ENCODE results near the gene CDKL5.

Gene CDKL5

DNA sequence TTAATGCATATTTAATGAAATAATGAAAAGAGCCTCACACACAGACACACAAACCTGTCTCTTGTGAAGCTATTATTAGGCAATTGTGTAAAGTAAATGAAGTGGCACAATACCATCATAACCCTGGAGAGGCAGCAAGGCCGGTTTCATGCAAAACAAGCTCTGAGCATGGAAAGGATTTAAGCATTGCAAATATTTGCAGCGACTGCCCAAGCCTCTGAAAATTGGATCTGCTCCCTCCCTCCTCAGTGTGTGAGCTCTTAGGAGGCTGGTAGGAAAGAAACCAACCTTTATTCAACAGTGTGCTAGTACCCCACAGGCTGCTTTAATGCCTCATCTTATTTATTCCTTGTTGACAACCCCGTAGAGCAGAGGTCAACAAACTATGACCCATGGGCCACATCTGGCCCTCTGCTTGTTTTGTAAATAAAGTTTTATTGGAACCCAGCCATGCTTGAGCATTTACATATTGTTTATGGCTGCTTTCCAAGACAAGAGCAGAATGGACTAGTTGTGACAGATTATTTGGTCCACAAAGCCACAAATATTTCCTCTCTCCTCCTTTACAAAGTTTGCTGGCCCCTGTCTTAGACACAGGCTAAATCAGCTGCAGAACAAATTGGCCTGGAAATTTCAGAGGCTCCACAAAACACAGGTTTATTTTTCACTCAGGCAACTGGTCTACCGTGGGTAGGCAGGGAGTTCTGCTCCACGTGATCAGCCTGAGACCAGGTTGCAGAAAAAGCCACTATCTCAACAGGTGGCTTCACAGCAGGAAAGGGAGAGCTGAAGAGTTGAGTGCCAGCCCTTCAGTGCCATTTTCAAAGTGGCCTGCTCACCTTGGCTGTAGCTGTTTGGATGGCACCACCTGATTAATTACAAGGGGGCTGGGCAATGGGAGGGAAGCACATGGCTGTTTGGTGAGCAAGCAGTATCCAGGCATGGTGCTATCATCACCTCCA is 229.7 kb downstream of the CDKL5 start:
- H3K4me3 ChIP-seq (ENCODE audit: low read depth, low read length): no peak overlapping the region
- no peak for DNase-seq (ENCODE audit: low read depth)
- TF ChIP-seq CTCF (IDR thresholded peaks at IDR 0.05; ENCODE audit: low read depth, low read length, missing control alignments): no peak

GRCh38 chrX:18661273-18661672 is 235.9 kb downstream of the CDKL5 start:
- H3K4me3 ChIP-seq (ENCODE audit: low read depth, low read length): no peak overlapping the region
- no peak for TF ChIP-seq CTCF (IDR thresholded peaks at IDR 0.05; ENCODE audit: low read depth, low read length, missing control alignments)
- no peak for DNase-seq (ENCODE audit: low read depth)

DNA sequence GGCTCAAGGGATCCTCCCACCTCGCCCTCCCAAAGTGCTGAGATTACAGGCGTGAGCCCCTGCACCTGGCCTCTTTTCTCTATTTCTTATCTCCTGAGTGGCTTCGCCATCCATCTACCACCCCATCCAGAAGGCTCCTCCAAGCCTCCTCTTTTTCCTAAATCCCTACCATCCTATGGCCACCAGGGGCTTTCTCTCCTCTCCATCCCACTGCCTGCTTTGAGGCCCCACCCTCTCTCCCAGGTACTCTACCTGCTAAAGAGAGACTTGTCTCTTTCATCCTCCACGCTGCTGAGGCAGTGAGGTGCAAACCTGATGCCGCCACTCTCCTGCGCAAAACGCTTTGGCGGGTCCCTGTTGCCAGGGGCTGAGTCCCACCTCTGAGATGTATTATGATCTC is 239.5 kb downstream of the CDKL5 start:
- no peak for TF ChIP-seq CTCF (IDR thresholded peaks at IDR 0.05; ENCODE audit: low read depth, low read length, missing control alignments)
- no peak overlapping the region for H3K4me3 ChIP-seq (ENCODE audit: low read depth, low read length)
- DNase-seq (ENCODE audit: low read depth): no peak

DNA sequence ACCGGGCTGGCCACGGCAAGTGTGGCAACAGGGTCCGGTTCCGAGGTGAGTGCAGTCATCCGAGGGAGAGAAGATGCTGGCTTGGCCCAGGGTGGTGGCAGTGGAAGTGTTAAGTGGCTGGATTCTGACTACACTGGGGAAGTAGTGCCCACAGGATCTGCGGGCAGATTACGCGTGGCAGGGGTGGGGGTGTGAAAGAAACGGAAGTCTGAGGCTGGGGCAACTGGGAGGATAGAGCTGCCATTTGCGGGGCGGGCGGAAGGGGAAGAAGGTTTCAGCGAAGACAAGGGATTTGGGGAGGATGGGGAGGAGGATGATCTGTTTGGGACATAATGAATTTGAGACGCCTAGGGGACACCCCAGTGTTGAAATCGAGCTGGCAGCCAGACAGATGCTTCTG is 241.2 kb downstream of the CDKL5 start:
- no peak for TF ChIP-seq CTCF (IDR thresholded peaks at IDR 0.05; ENCODE audit: low read depth, low read length, missing control alignments)
- H3K4me3 ChIP-seq (ENCODE audit: low read depth, low read length): no peak overlapping the region
- no peak for DNase-seq (ENCODE audit: low read depth)

- H3K4me3 ChIP-seq (ENCODE audit: low read depth, low read length): no peak overlapping the region
- DNase-seq (ENCODE audit: low read depth): no peak
- no peak for TF ChIP-seq CTCF (IDR thresholded peaks at IDR 0.05; ENCODE audit: low read depth, low read length, missing control alignments)
Observed at GRCh38 chrX:18668071-18668835, 242.8 kb downstream of the CDKL5 start.

DNA sequence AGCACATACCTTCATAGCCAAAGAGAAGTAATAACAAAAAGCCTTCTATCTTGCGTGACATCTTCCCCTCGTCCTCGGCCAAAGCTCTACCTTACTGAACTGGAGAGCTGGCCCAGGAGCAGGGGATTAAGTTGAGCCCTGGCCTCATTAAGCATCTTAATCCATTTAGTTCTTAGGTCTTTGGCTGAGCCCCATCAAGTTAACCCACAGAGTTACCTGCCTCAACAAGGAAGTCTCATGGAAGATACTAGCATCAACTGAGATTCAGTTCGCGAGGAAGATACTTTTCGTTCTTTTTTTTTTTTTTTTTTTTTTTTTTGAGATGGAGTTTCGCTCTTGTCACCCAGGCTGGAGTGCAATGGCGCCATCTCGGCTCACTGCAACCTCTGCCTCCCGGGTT is 246.6 kb downstream of the CDKL5 start, which contains the start of gene RS1:
Gene RS1, minus strand, starts transcription at position 101 of the 400 bp plus-strand sequence. Its CDS starts 40 bp downstream, at position 61.
- DNase-seq (ENCODE audit: low read depth): no peak
- H3K4me3 ChIP-seq (ENCODE audit: low read depth, low read length): no peak within 1 kb of the TSS
- no peak for TF ChIP-seq CTCF (IDR thresholded peaks at IDR 0.05; ENCODE audit: low read depth, low read length, missing control alignments)
